ENCODE data around the gene CSKMT. TPM values are rescaled to one million over a fixed set of nuclear protein-coding genes. Genes with fewer than 3 reads are reported as not detected.
A peak's percentile ranks its signal among the peaks of the same experiment; 100 is the strongest.

The CSKMT gene
- total RNA-seq, 1 donor from 2014 or later, result 15.7 TPM

GRCh38 chr11:62678770-62679696, 13.9 kb downstream of the CSKMT start, which contains the start of gene UBXN1:
Gene UBXN1, minus strand, starts transcription at chr11:62679073. Its CDS starts 150 bp downstream, at chr11:62678923.
- H3K4me1 Mint-ChIP-seq (ENCODE audit: low read depth, unreplicated experiment), result peaks cover 20% of the 10 kb centered on the region
- no peak for TF ChIP-seq CTCF (IDR thresholded peaks at IDR 0.05; ENCODE audit: partially characterized antibody, unreplicated experiment)
- H3K4me3 Mint-ChIP-seq (ENCODE audit: unreplicated experiment), result peak within 1 kb of the TSS; percentile 93
- H3K9me3 Mint-ChIP-seq (ENCODE audit: unreplicated experiment), result peaks cover 6% of the 10 kb centered on the region
- peak; percentile 85 for DNase-seq
- H3K27me3 Mint-ChIP-seq (ENCODE audit: unreplicated experiment), result peaks cover 2% of the 10 kb centered on the region
- peak within 1 kb of the TSS; percentile 93 for H3K27ac Mint-ChIP-seq (ENCODE audit: unreplicated experiment)
- H3K36me3 Mint-ChIP-seq (ENCODE audit: unreplicated experiment), result peaks cover 6% of the 10 kb centered on the region

GRCh38 chr11:62680825-62681240, 15.7 kb downstream of the CSKMT start:
- peaks cover 6% of the 10 kb centered on the region for H3K36me3 Mint-ChIP-seq (ENCODE audit: unreplicated experiment)
- H3K4me1 Mint-ChIP-seq (ENCODE audit: low read depth, unreplicated experiment), result peaks cover 20% of the 10 kb centered on the region
- H3K9me3 Mint-ChIP-seq (ENCODE audit: unreplicated experiment), result peaks cover 5% of the 10 kb centered on the region
- DNase-seq, result no peak
- H3K27me3 Mint-ChIP-seq (ENCODE audit: unreplicated experiment), result peaks cover 2% of the 10 kb centered on the region
- H3K4me3 Mint-ChIP-seq (ENCODE audit: unreplicated experiment), result peak overlapping the region; percentile 76
- peak; percentile 65 for TF ChIP-seq CTCF (IDR thresholded peaks at IDR 0.05; ENCODE audit: partially characterized antibody, unreplicated experiment)
- peak overlapping the region; percentile 59 for H3K27ac Mint-ChIP-seq (ENCODE audit: unreplicated experiment)

GRCh38 chr11:62682518-62682917, 17.4 kb downstream of the CSKMT start:
- Mint-ChIP-seq H3K4me1 (ENCODE audit: low read depth, unreplicated experiment) (peaks cover 17% of the 10 kb centered on the region), H3K4me3 (ENCODE audit: unreplicated experiment) (no peak overlapping the region), H3K9me3 (ENCODE audit: unreplicated experiment) (peaks cover 8% of the 10 kb centered on the region), H3K36me3 (ENCODE audit: unreplicated experiment) (peaks cover 6% of the 10 kb centered on the region), H3K27ac (ENCODE audit: unreplicated experiment) (no peak overlapping the region), H3K27me3 (ENCODE audit: unreplicated experiment) (no peaks in the 10 kb centered on the region)
- TF ChIP-seq CTCF (IDR thresholded peaks at IDR 0.05; ENCODE audit: partially characterized antibody, unreplicated experiment), result no peak
- DNase-seq, result no peak

GRCh38 chr11:62687508-62688396, 22.6 kb downstream of the CSKMT start:
- no peak for TF ChIP-seq CTCF (IDR thresholded peaks at IDR 0.05; ENCODE audit: partially characterized antibody, unreplicated experiment)
- Mint-ChIP-seq H3K4me1 (ENCODE audit: low read depth, unreplicated experiment) (peaks cover 12% of the 10 kb centered on the region), H3K27ac (ENCODE audit: unreplicated experiment) (no peak overlapping the region), H3K36me3 (ENCODE audit: unreplicated experiment) (peaks cover 4% of the 10 kb centered on the region), H3K9me3 (ENCODE audit: unreplicated experiment) (peaks cover 10% of the 10 kb centered on the region), H3K27me3 (ENCODE audit: unreplicated experiment) (peaks cover 4% of the 10 kb centered on the region), H3K4me3 (ENCODE audit: unreplicated experiment) (no peak overlapping the region)
- peak; percentile 57 for DNase-seq
